ENCODE measurements around the gene NRCAM. TPM values are rescaled to one million over a fixed set of nuclear protein-coding genes. Genes with fewer than 3 reads are reported as not detected.

The NRCAM gene
- polyA plus RNA-seq, 1 donor: 27.3 TPM

- no peak for DNase-seq
Measured at GRCh38 chr7:108308903-108309302, 147.3 kb downstream of the NRCAM start.

GRCh38 chr7:108308276-108308675 lies 148.0 kb downstream of the NRCAM start:
- DNase-seq: no peak

GRCh38 chr7:108307595-108307994 lies 148.6 kb downstream of the NRCAM start:
- no peak for DNase-seq

DNA sequence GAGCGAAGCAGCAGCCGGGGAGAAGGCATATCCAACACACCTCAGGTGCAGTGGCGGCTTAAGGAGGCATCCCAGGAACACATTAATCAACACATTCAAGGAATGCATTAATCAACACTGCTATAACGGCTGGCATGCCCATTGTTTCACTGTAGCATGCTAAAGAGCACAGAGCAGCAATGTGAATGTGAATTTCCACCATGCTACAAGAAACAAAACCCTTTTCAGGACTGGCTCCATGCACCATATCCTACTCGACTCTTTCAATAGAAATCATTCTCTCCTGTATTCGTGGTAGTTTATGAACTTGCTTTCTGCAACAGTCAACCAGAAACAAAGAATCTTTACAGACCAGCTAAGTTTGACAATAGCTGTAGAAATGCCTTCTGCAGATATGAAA lies 149.0 kb downstream of the NRCAM start:
- no peak for DNase-seq

DNA sequence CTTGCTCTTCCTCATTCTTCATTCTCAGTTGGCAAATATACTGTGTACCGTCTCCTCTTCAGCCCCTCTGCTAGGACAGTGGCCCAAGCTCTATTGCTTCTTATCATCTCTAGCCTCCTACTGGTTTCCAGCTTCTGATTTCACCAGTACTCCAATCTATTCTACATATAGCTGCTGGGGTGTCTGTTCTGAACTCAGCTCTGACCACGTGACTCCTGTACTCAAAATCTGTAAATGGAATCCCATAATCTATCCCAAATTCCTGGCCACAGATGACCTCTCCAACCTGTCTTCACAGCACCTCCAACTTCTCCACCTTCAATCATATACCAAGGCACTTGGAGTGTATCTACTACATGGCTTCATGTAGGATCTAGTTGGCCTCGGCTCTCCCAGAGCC lies 152.9 kb downstream of the NRCAM start:
- DNase-seq: no peak

GRCh38 chr7:108301387-108301786 lies 154.8 kb downstream of the NRCAM start:
- no peak for DNase-seq

DNA sequence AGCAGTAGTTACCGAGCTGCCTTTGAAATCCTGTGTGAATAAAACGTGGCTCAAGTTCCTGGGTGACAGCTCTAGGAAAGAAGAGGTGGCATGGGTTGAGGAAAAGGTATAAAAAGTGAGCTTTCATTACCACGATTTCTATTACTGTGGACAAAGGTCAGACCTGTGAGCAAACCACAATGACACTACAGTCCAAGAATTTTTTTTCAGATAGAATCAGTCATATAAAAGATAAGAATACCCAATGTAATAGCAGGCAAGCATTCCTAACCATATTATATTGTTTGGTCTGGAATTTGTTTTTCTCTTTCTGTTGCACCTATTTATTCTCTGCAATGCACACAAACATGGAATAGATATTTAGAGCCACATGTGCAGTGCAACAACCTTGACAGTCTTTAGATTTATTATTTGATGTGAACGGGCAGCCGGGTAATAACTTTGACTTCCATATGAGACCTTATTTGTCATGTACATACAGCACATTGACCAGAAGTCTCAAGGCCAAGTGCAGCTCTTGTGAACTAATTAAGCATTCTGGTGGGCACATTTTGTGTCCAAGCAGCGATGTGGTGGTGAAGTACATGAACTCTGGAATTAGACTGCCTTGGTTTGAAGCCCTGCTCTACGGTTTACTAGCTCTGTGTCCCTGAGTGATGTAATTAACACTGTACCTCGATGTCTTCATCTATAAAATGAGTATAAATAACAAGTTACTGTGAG lies 156.8 kb downstream of the NRCAM start:
- no peak for DNase-seq

- no peak for DNase-seq
Measured at GRCh38 chr7:108296911-108297310, 159.3 kb downstream of the NRCAM start.

GRCh38 chr7:108294595-108294994 lies 161.6 kb downstream of the NRCAM start:
- DNase-seq: no peak

GRCh38 chr7:108293149-108293612 lies 163.1 kb downstream of the NRCAM start:
- no peak for DNase-seq

GRCh38 chr7:108292541-108292940 lies 163.7 kb downstream of the NRCAM start:
- DNase-seq: no peak

DNA sequence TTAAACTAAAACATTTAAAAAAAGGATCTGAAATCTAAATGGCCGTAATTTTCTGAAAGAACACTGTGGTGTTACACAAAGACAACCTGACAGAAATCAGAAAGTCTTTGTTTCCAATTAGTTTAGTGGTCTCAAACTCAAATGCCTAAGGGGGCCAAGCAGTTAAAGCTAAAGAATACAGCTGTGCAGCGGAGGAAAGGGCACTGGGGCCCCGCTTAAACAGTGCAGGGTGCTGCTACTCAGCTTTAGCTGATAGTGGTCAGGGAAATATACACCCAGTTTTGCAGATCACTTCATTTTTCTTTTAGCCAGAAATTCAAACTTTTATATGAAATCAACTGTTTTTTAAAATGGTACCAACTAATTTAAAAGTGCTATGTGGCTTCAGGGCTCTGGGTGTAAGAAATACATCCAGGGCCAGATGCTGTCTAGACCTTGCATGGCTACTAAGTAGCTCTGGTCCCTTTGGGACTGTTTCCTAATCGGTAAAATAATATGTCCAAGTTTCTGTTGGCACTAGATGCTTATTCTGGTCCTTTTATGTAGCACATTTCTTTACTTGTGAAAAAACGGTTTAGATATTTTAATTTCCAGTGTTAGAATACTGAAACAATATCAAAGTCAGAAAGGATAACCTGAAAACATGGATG lies 164.3 kb downstream of the NRCAM start:
- DNase-seq: no peak

DNA sequence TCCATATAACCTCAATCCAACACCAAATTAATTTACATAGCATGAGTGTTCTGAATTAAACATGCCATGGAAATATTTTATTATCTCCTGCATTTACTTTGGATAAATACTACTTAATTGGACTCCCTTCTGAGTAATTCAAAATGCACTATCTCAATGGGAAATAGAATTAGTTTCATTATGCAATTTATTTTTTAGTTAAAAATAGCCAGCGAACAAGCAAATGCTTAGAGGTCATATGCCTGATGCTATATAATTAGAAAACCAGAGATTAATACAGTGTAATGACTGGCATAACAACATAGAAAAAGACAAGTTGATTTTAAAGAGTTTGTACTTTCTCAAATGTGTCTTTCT lies 165.1 kb downstream of the NRCAM start:
- DNase-seq: no peak

- no peak for DNase-seq
Measured at GRCh38 chr7:108290459-108291151, 165.6 kb downstream of the NRCAM start.

GRCh38 chr7:108289852-108290251 lies 166.4 kb downstream of the NRCAM start:
- no peak for DNase-seq

GRCh38 chr7:108287857-108288256 lies 168.4 kb downstream of the NRCAM start:
- DNase-seq: no peak

- DNase-seq: no peak
Measured at GRCh38 chr7:108286290-108286904, 169.8 kb downstream of the NRCAM start.

GRCh38 chr7:108285778-108286177 lies 170.5 kb downstream of the NRCAM start:
- DNase-seq: no peak

DNA sequence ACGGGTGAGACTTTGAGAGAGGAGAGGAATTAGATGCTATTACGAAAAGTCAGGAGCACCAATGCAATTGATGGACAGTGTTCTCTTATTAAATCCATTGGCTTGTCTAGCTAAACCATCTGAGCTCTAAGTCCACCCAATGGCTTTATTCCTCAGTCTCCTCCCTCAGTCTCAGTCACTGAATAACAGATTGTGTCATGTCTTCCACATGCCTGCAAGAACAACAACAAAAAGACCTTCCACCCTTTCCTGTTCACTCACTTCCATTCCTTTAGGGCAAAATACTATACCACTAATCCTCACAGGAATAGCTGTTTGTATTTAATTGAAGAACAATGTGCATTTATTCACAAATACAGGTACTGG lies 171.2 kb downstream of the NRCAM start:
- no peak for DNase-seq

GRCh38 chr7:108284349-108285002 lies 171.8 kb downstream of the NRCAM start:
- no peak for DNase-seq

- DNase-seq: no peak
Measured at GRCh38 chr7:108283252-108283651, 173.0 kb downstream of the NRCAM start.

DNA sequence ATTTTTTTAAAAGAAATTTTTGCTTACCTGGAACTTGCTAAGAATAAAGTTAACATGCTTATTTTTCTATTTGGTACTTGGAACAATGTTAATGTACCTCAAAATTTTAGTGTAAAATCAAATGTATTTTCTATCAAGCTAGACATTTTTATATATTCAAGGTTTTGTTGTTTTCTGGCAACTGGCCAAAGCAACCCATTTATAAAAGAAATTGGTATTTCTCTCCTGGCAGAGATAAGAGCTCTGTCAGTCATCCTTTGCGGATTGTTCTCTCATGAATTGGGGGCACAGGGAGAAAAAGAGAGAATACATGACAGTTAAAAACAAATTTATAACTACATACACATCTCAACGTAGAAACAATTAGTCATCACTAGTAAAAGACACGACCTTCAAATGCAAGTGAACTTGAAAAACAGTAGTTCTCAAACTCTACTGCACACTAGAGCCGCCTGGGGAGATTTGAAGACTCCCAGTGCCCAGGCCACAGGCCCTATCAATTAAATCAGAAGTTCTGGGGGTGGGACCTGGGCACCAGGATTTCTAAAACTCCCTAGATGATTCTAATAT lies 173.7 kb downstream of the NRCAM start:
- no peak for DNase-seq

Measured in left kidney (tissue), 2 donors.